HEK293T (cell line): ENCODE results near the gene HOXC6.

Experiments used
- ARNT ChIP-seq: fragments of 450-650 bp; IDR thresholded peaks from 2 replicates; pipeline ENCODE4 v1.6.1; 2017; ENCODE audit warnings: mild to moderate bottlenecking
- BHLHE40 ChIP-seq: fragments of 450-650 bp; IDR thresholded peaks from 2 replicates; pipeline ENCODE4 v1.6.1; 2016; ENCODE audit warnings: mild to moderate bottlenecking, moderate library complexity, borderline replicate concordance
- CTBP1 ChIP-seq: fragments of 450-650 bp; IDR thresholded peaks from 2 replicates; pipeline ENCODE4 v1.6.1; 2016; ENCODE audit warnings: borderline replicate concordance
- ELF4 ChIP-seq: fragments of 450-650 bp; IDR thresholded peaks from 2 replicates; pipeline ENCODE4 v1.6.1; 2017; ENCODE audit warnings: antibody characterized with exemption
- FOXK2 ChIP-seq: fragments of 450-650 bp; IDR thresholded peaks from 2 replicates; pipeline ENCODE4 v1.6.1; 2016; ENCODE audit warnings: mild to moderate bottlenecking
- FOXM1 ChIP-seq: fragments of 450-650 bp; IDR thresholded peaks from 2 replicates; pipeline ENCODE4 v1.6.1; 2017; ENCODE audit warnings: mild to moderate bottlenecking, borderline replicate concordance
- HDGF ChIP-seq: fragments of 450-650 bp; IDR thresholded peaks from 2 replicates; pipeline ENCODE4 v1.6.1; 2017; ENCODE audit warnings: antibody characterized with exemption, borderline replicate concordance
- L3MBTL2 ChIP-seq: fragments of 450-650 bp; conservative IDR thresholded peaks from 2 replicates; pipeline ENCODE4 v1.6.1; 2016; ENCODE audit warnings: mild to moderate bottlenecking
- NFRKB ChIP-seq: fragments of 450-650 bp; IDR thresholded peaks from 2 replicates; pipeline ENCODE4 v1.6.1; 2016; ENCODE audit warnings: mild to moderate bottlenecking, moderate library complexity
- SUZ12 ChIP-seq: fragments of 450-650 bp; IDR thresholded peaks from 2 replicates; pipeline ENCODE4 v1.6.1; 2016; ENCODE audit warnings: mild to moderate bottlenecking
- TARDBP ChIP-seq: fragments of 450-650 bp; IDR thresholded peaks from 2 replicates; pipeline ENCODE4 v1.6.1; 2016
- ZNF384 ChIP-seq: fragments of 450-650 bp; IDR thresholded peaks from 2 replicates; pipeline ENCODE4 v1.6.1; 2016

GRCh38 chr12:53989227-53990113 lies 38.8 kb upstream of the HOXC6 start:
- TF ChIP-seq FOXK2 (no peak), ELF4 (no peak), TARDBP (no peak), HDGF (no peak), BHLHE40 (no peak), FOXM1 (no peak), ZNF384 (no peak), L3MBTL2 (no peak), NFRKB (no peak), CTBP1 (no peak), SUZ12 (no peak), ARNT (no peak)
